ENCODE data around the gene DDX55.
"Not testable (repeated sequence)": the region's sequence is repeated elsewhere in the genome, so short reads cannot be mapped to it uniquely, and the experiment has no call there.

GRCh38 chr12:123578829-123579228 is 23.1 kb upstream of the DDX55 start:
- TF ChIP-seq, protein P1, sequence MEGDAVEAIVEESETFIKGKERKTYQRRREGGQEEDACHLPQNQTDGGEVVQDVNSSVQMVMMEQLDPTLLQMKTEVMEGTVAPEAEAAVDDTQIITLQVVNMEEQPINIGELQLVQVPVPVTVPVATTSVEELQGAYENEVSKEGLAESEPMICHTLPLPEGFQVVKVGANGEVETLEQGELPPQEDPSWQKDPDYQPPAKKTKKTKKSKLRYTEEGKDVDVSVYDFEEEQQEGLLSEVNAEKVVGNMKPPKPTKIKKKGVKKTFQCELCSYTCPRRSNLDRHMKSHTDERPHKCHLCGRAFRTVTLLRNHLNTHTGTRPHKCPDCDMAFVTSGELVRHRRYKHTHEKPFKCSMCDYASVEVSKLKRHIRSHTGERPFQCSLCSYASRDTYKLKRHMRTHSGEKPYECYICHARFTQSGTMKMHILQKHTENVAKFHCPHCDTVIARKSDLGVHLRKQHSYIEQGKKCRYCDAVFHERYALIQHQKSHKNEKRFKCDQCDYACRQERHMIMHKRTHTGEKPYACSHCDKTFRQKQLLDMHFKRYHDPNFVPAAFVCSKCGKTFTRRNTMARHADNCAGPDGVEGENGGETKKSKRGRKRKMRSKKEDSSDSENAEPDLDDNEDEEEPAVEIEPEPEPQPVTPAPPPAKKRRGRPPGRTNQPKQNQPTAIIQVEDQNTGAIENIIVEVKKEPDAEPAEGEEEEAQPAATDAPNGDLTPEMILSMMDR (conservative IDR thresholded peaks at IDR 0.05; ENCODE audit: low read depth, low read length) = not testable (repeated sequence)
- not testable (repeated sequence) for TF ChIP-seq EZH2phosphoT487 (IDR thresholded peaks at IDR 0.05; ENCODE audit: borderline replicate concordance, low read length); EZH2 (IDR thresholded peaks at IDR 0.05; ENCODE audit: low read length, unreplicated experiment)

Measured in PC-3 (cell line).